Neural cell (in vitro differentiated cells): ENCODE data around the gene SETD9.

Source experiments
- CTCF ChIP-seq: fragments of 450-650 bp; IDR thresholded peaks from 2 replicates; pipeline ENCODE4 v1.5.1; 2014; ENCODE audit warnings: antibody characterized with exemption, mild to moderate bottlenecking, moderate library complexity; ENCODE audit not compliant: poor library complexity, severe bottlenecking
- EP300 ChIP-seq: fragments of 450-650 bp; conservative IDR thresholded peaks from 2 replicates; pipeline ENCODE4 v1.6.1; 2014; ENCODE audit warnings: antibody characterized with exemption, mild to moderate bottlenecking, moderate library complexity; ENCODE audit not compliant: poor library complexity, severe bottlenecking
- EZH2 ChIP-seq: fragments of 200-600, 300-800 bp; shearing (Covaris generic), sonication (generic); IDR thresholded peaks from 2 replicates; pipeline ENCODE4 v1.6.1; 2014; ENCODE audit warnings: antibody characterized with exemption, low read length, borderline replicate concordance, mild to moderate bottlenecking; ENCODE audit not compliant: insufficient read depth, poor library complexity, severe bottlenecking
- REST ChIP-seq: IDR thresholded peaks from 2 replicates; pipeline ENCODE4 v1.6.1; 2012; ENCODE audit warnings: borderline replicate concordance

GRCh38 chr5:56871777-56872176, 37.6 kb upstream of the SETD9 start:
- TF ChIP-seq CTCF: no peak
- no peak for TF ChIP-seq EZH2
- TF ChIP-seq REST: no peak
- no peak for TF ChIP-seq EP300
